Urinary bladder (tissue), 4 donors: ENCODE results near the gene RNASE9. TPM values are rescaled to one million over a fixed set of nuclear protein-coding genes. Genes with fewer than 3 reads are reported as not detected.
A peak's percentile ranks its signal among the peaks of the same experiment; 100 is the strongest.
"Not testable (repeated sequence)": the region's sequence is repeated elsewhere in the genome, so short reads cannot be mapped to it uniquely, and the experiment has no call there.

Source experiments
- DNase-seq: peaks from one replicate; pipeline ENCODE4 v3.0.0-alpha.2; 2015; ENCODE audit errors: extremely low spot score
- H3K27ac ChIP-seq: one replicate; pipeline ENCODE4 v1.5.1; 2013; ENCODE audit warnings: low read depth, mild to moderate bottlenecking, moderate library complexity
- H3K36me3 ChIP-seq: one replicate; pipeline ENCODE4 v1.6.1; 2013; ENCODE audit warnings: mild to moderate bottlenecking, moderate library complexity; ENCODE audit not compliant: insufficient read depth
- H3K4me1 ChIP-seq: one replicate; pipeline ENCODE4 v1.6.1; 2013; ENCODE audit warnings: mild to moderate bottlenecking, moderate library complexity; ENCODE audit not compliant: insufficient read depth
- H3K4me3 ChIP-seq: one replicate; pipeline ENCODE4 v1.5.1; 2013; ENCODE audit warnings: low read depth, low read length
- WGBS: extraction: QIAGEN DNeasy Blood & Tissue Kit; methylation state at CpG from one replicate; pipeline ENCODE4 v1.1.7; 2013; 5-methylcytosine and 5-hydroxymethylcytosine counted together
- polyA plus RNA-seq: library from polyadenylated mRNA; stranded (reverse); fragments of 200-250 nt; gene quantifications from one replicate; pipeline ENCODE4 v1.2.3, GENCODE V29; 2013
- total RNA-seq: library from RNA; depleted of rRNA; stranded (reverse); fragments of >200 nt; gene quantifications from one replicate; pipeline ENCODE4 v1.2.3, GENCODE V29; 2014
- donor health status: healthy with polysubstance abuse.
- donor health status: healthy.

RNASE9 gene
- not detected for total RNA-seq
- polyA plus RNA-seq = not detected

- 93% methylated on average over 3 of the region's 3 CpGs for WGBS
- Histone ChIP-seq H3K36me3 (no peaks in the 10 kb centered on the region), H3K4me1 (no peaks in the 10 kb centered on the region), H3K4me3 (no peak within 1 kb of the TSS), H3K27ac (no peak within 1 kb of the TSS)
- DNase-seq = no peak
Measured at GRCh38 chr14:20560961-20561360, at the start of gene RNASE9. RNASE9 (minus strand) TSS chr14:20561047.

GRCh38 chr14:20610002-20610765 lies 49.3 kb upstream of the RNASE9 start:
- H3K4me1 ChIP-seq = no peaks in the 10 kb centered on the region
- H3K36me3 ChIP-seq = no peaks in the 10 kb centered on the region
- peak; percentile 71 for DNase-seq
- WGBS = 4% methylated on average over 27 of the region's 27 CpGs
- H3K4me3 ChIP-seq = peak overlapping the region; percentile 74
- no peak overlapping the region for H3K27ac ChIP-seq

- no peaks in the 10 kb centered on the region for H3K4me1 ChIP-seq
- peak overlapping the region; percentile 74 for H3K4me3 ChIP-seq
- peak; percentile 87 for DNase-seq
- H3K36me3 ChIP-seq = no peaks in the 10 kb centered on the region
- H3K27ac ChIP-seq = peak overlapping the region; percentile 62
- under 1% methylated on average over 44 of the region's 44 CpGs for WGBS
Measured at GRCh38 chr14:20609215-20610001, 48.6 kb upstream of the RNASE9 start.

- WGBS = 61% methylated on average over 7 of the region's 7 CpGs
- no peak for DNase-seq
- Histone ChIP-seq H3K4me3 (no peak overlapping the region), H3K36me3 (no peaks in the 10 kb centered on the region), H3K4me1 (no peaks in the 10 kb centered on the region), H3K27ac (no peak overlapping the region)
Measured at GRCh38 chr14:20608383-20609110, 47.7 kb upstream of the RNASE9 start.

- no peak for DNase-seq
- no peak overlapping the region for H3K27ac ChIP-seq
- 68% methylated on average over 5 of the region's 5 CpGs for WGBS
- H3K36me3 ChIP-seq = no peaks in the 10 kb centered on the region
- no peak overlapping the region for H3K4me3 ChIP-seq
- no peaks in the 10 kb centered on the region for H3K4me1 ChIP-seq
Measured at GRCh38 chr14:20607617-20608016, 46.8 kb upstream of the RNASE9 start.

- Histone ChIP-seq H3K36me3 (no peaks in the 10 kb centered on the region), H3K27ac (no peak overlapping the region), H3K4me3 (no peak overlapping the region), H3K4me1 (no peaks in the 10 kb centered on the region)
- 61% methylated on average over 2 of the region's 2 CpGs for WGBS
- DNase-seq = no peak
Measured at GRCh38 chr14:20606902-20607242, 46.0 kb upstream of the RNASE9 start.

GRCh38 chr14:20606190-20606901 lies 45.5 kb upstream of the RNASE9 start:
- Histone ChIP-seq H3K4me1 (no peaks in the 10 kb centered on the region), H3K27ac (no peak overlapping the region), H3K36me3 (no peaks in the 10 kb centered on the region), H3K4me3 (no peak overlapping the region)
- 40% methylated on average over 8 of the region's 8 CpGs for WGBS
- DNase-seq = no peak

GRCh38 chr14:20603813-20604690 lies 43.2 kb upstream of the RNASE9 start:
- WGBS = 80% methylated on average over 13 of the region's 13 CpGs
- no peak overlapping the region for H3K27ac ChIP-seq
- H3K36me3 ChIP-seq = no peaks in the 10 kb centered on the region
- no peaks in the 10 kb centered on the region for H3K4me1 ChIP-seq
- H3K4me3 ChIP-seq = no peak overlapping the region
- DNase-seq = no peak

GRCh38 chr14:20602583-20602982 lies 41.7 kb upstream of the RNASE9 start:
- Histone ChIP-seq H3K36me3 (no peaks in the 10 kb centered on the region), H3K4me3 (no peak overlapping the region), H3K27ac (no peak overlapping the region), H3K4me1 (no peaks in the 10 kb centered on the region)
- DNase-seq = no peak
- 90% methylated on average over 9 of the region's 9 CpGs for WGBS

GRCh38 chr14:20601522-20601921 lies 40.7 kb upstream of the RNASE9 start:
- 79% methylated on average over 12 of the region's 12 CpGs for WGBS
- Histone ChIP-seq H3K36me3 (no peaks in the 10 kb centered on the region), H3K27ac (no peak overlapping the region), H3K4me3 (no peak overlapping the region), H3K4me1 (no peaks in the 10 kb centered on the region)
- no peak for DNase-seq

- no peaks in the 10 kb centered on the region for H3K36me3 ChIP-seq
- 89% methylated on average over 1 of the region's 1 CpG for WGBS
- no peak for DNase-seq
Measured at GRCh38 chr14:20597108-20597507, 36.3 kb upstream of the RNASE9 start.

GRCh38 chr14:20595726-20596125 lies 34.9 kb upstream of the RNASE9 start:
- not testable (repeated sequence) for DNase-seq, H3K4me3 ChIP-seq, H3K27ac ChIP-seq, H3K4me1 ChIP-seq, H3K36me3 ChIP-seq
- WGBS = 90% methylated on average over 3 of the region's 3 CpGs

More at GRCh38 chr14:20597108-20597507, 36.3 kb upstream of the RNASE9 start:
- no peaks in the 10 kb centered on the region for H3K4me1 ChIP-seq
- no peak overlapping the region for H3K4me3 ChIP-seq
- no peak overlapping the region for H3K27ac ChIP-seq
